ENCODE data around the gene GLIS1.

- TF ChIP-seq CTCF (conservative IDR thresholded peaks at IDR 0.05; ENCODE audit: low read length) (no peak), EZH2phosphoT487 (IDR thresholded peaks at IDR 0.05; ENCODE audit: borderline replicate concordance) (no peak)
Measured at GRCh38 chr1:53469373-53469772, 269.6 kb downstream of the GLIS1 start.
